Karpas-422 (cell line): Measurements from ENCODE around the gene MX2. TPM values are rescaled to one million over a fixed set of nuclear protein-coding genes. Genes with fewer than 3 reads are reported as not detected.

Experiments used
- DNase-seq: peaks from one replicate; pipeline ENCODE4 v3.0.0-alpha.2; 2015
- H2AFZ ChIP-seq: fragments of 200-600 bp; sonication (generic); 2 replicates; pipeline ENCODE4 v1.6.1; 2014; ENCODE audit warnings: antibody characterized with exemption, low read length, mixed read lengths
- H3K27ac ChIP-seq: fragments of 200-600 bp; sonication (generic); 2 replicates; pipeline ENCODE4 v1.5.1; 2014; ENCODE audit warnings: mild to moderate bottlenecking, low read length, moderate library complexity
- H3K27me3 ChIP-seq: fragments of 200-600 bp; sonication (generic); 2 replicates; pipeline ENCODE4 v1.6.1; 2014; ENCODE audit warnings: low read length, mixed read lengths
- H3K36me3 ChIP-seq: fragments of 200-600 bp; sonication (generic); 2 replicates; pipeline ENCODE4 v1.6.1; 2014; ENCODE audit warnings: low read length, mixed read lengths; ENCODE audit not compliant: insufficient read depth
- H3K4me1 ChIP-seq: fragments of 200-600 bp; sonication (generic); 2 replicates; pipeline ENCODE4 v1.6.1; 2014; ENCODE audit warnings: mild to moderate bottlenecking, low read length, mixed read lengths
- H3K4me2 ChIP-seq: fragments of 200-600 bp; sonication (generic); 2 replicates; pipeline ENCODE4 v1.6.1; 2014; ENCODE audit warnings: low read length, low read depth, mild to moderate bottlenecking; ENCODE audit not compliant: poor library complexity, severe bottlenecking
- H3K4me3 ChIP-seq: fragments of 200-600 bp; sonication (generic); 2 replicates; pipeline ENCODE4 v1.5.1; 2014; ENCODE audit warnings: mild to moderate bottlenecking, antibody characterized with exemption, low read length, mixed read lengths
- H3K79me2 ChIP-seq: fragments of 200-600 bp; sonication (generic); 2 replicates; pipeline ENCODE4 v1.6.1; 2014; ENCODE audit warnings: mild to moderate bottlenecking, low read length, mixed read lengths
- H3K9ac ChIP-seq: fragments of 200-600 bp; sonication (generic); 2 replicates; pipeline ENCODE4 v1.6.0; 2014; ENCODE audit warnings: low read length
- H3K9me2 ChIP-seq: fragments of 200-600 bp; sonication (generic), shearing (Covaris generic); replicated peaks from 2 replicates; pipeline ENCODE4 v1.6.0; 2014; ENCODE audit warnings: mild to moderate bottlenecking, low read length, moderate library complexity; ENCODE audit not compliant: insufficient read depth
- H3K9me3 ChIP-seq: fragments of 300-700, 200-600 bp; sonication (generic); 2 replicates; pipeline ENCODE4 v1.6.1; 2014; ENCODE audit warnings: low read length, mixed read lengths
- H4K20me1 ChIP-seq: fragments of 200-600 bp; sonication (generic); 2 replicates; pipeline ENCODE4 v1.6.1; 2014; ENCODE audit warnings: mild to moderate bottlenecking, antibody characterized with exemption, low read length, low read depth; ENCODE audit not compliant: insufficient read depth
- total RNA-seq: library from RNA; depleted of rRNA; stranded (reverse); fragments of >200 nt; shearing (Covaris generic); gene quantifications from 2 replicates; pipeline ENCODE4 v1.2.3, GENCODE V29; 2014; ENCODE audit warnings: low replicate concordance

The MX2 gene
- total RNA-seq, 1 experiment from 2014 or later, result 27.8 TPM

DNA sequence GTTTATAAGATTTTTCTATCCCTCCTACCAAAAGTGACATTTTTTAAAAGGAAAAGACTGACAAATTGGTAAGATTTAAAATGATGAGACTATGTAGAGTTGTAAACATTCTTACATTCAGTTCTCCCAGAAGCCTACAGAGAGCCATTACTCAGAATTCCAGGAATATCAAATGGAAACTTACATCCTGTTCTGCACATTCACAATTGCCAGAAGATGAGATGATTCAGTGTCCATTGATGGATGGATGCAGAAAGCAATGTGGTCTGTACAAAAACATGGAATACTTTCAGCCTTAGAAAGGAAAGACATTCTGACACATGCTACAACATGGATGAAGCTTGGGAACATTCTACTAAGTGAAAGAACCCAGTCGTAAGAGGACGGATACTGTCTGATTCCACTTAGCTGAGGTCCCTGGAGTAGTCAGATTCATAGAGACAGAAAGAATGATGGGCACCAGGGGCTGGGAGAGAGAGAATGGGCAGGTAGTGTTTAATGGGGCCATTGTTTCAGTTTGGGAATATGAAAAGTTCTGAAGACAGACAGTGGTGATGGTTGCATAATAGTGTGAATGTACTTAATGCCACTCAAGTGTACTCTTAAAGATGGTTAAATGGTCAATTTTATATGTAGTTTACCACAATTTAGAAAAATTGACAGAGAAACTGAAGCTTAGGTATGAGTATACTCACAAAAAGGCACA, 80.8 kb downstream of the MX2 start:
- Histone ChIP-seq H3K27me3 (no peaks in the 10 kb centered on the region), H3K9me3 (no peaks in the 10 kb centered on the region)

GRCh38 chr21:41443562-41443961, 81.7 kb downstream of the MX2 start:
- Histone ChIP-seq H3K36me3 (peaks cover 15% of the 10 kb centered on the region), H3K27me3 (no peaks in the 10 kb centered on the region), H4K20me1 (no peaks in the 10 kb centered on the region), H3K4me3 (no peak overlapping the region), H2AFZ (no peak overlapping the region), H3K9ac (no peak overlapping the region), H3K4me1 (no peaks in the 10 kb centered on the region), H3K4me2 (no peak overlapping the region), H3K9me2 (no peaks in the 10 kb centered on the region), H3K9me3 (no peaks in the 10 kb centered on the region), H3K27ac (no peak overlapping the region), H3K79me2 (no peaks in the 10 kb centered on the region)
- no peak for DNase-seq

More for the DNA sequence above, 80.8 kb downstream of the MX2 start:
- no peak overlapping the region for H3K4me2 ChIP-seq
- H2AFZ ChIP-seq, result no peak overlapping the region
- no peak overlapping the region for H3K9ac ChIP-seq
- H3K36me3 ChIP-seq, result peaks cover 17% of the 10 kb centered on the region
- DNase-seq, result no peak
- H3K9me2 ChIP-seq, result no peaks in the 10 kb centered on the region
- H3K27ac ChIP-seq, result no peak overlapping the region
- peaks cover 4% of the 10 kb centered on the region for H3K4me1 ChIP-seq
- H4K20me1 ChIP-seq, result no peaks in the 10 kb centered on the region
- no peak overlapping the region for H3K4me3 ChIP-seq
- H3K79me2 ChIP-seq, result no peaks in the 10 kb centered on the region

DNA sequence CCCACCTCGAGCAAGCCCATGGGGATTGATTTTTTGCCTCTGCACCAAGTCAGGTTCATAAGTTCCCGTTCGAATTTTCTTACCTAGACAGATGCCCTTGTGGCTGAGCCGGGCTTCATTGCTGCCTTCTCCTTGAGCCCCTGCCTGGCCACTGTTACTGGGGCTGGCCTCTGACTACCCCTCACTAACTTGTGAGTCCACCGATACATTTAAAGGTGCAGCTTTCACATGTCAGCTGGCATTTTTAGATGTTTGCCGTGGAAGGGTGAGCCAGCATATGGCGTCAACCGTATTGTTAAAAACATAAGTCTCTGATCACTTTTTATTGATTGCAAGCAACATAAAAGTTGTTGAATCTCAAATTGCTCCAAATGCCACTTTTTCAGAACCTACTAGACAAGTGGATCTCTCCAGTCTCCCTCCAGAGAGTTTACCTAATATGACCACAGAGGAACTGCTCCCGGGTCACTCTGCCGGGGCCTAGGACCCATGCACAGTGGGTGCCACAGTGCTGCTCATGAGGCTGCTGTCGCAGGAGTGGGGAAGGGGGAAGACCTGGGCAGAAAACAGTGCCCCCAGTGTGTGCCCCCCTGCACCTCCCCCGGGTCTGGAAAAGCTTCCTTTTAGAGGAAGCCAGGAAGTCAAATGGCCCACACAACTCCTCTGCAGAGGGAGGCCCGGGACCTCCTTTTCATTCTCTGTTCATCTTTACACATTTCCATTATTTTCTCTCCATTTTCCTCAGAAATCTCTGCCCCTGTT, 83.1 kb downstream of the MX2 start:
- no peak overlapping the region for H3K27ac ChIP-seq
- H3K9me2 ChIP-seq, result no peaks in the 10 kb centered on the region
- H3K4me2 ChIP-seq, result no peak overlapping the region
- no peaks in the 10 kb centered on the region for H3K79me2 ChIP-seq
- no peak overlapping the region for H3K4me3 ChIP-seq
- no peaks in the 10 kb centered on the region for H3K9me3 ChIP-seq
- no peak for DNase-seq
- no peaks in the 10 kb centered on the region for H3K4me1 ChIP-seq
- no peaks in the 10 kb centered on the region for H4K20me1 ChIP-seq
- no peak overlapping the region for H3K9ac ChIP-seq
- H3K27me3 ChIP-seq, result no peaks in the 10 kb centered on the region
- H2AFZ ChIP-seq, result no peak overlapping the region
- H3K36me3 ChIP-seq, result peaks cover 10% of the 10 kb centered on the region; the same call in 1 of the 2 replicates

GRCh38 chr21:41445465-41445862, 83.6 kb downstream of the MX2 start:
- Histone ChIP-seq H2AFZ (no peak overlapping the region), H3K4me3 (no peak overlapping the region), H3K4me1 (no peaks in the 10 kb centered on the region), H3K27ac (no peak overlapping the region), H4K20me1 (no peaks in the 10 kb centered on the region), H3K36me3 (peaks cover 10% of the 10 kb centered on the region; the same call in 1 of the 2 replicates), H3K79me2 (no peaks in the 10 kb centered on the region), H3K27me3 (no peaks in the 10 kb centered on the region), H3K9me2 (no peaks in the 10 kb centered on the region), H3K4me2 (no peak overlapping the region), H3K9me3 (no peaks in the 10 kb centered on the region), H3K9ac (no peak overlapping the region)
- no peak for DNase-seq

DNA sequence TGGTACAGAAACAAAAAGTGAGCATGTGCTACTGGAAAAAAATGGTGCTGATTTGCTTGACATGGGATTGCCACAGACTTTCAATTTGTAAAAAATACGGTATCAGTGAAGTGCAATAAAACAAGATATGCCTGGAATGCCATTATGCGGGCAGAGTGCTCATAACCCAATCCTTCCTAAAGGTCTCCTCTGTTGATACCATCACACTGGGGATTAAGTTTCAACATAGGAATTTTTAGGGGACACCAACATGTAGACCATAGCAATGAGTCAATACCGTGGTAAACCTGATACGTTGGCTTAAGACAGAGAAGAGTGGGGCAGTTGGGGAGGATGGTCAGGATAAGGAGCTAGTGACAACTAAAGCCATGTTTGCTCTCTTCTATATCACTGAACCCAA, 84.8 kb downstream of the MX2 start:
- H3K4me1 ChIP-seq, result no peaks in the 10 kb centered on the region
- no peak overlapping the region for H3K4me3 ChIP-seq
- no peak overlapping the region for H2AFZ ChIP-seq
- H3K36me3 ChIP-seq, result peaks cover 10% of the 10 kb centered on the region; the same call in 1 of the 2 replicates
- no peaks in the 10 kb centered on the region for H3K79me2 ChIP-seq
- no peaks in the 10 kb centered on the region for H3K27me3 ChIP-seq
- H4K20me1 ChIP-seq, result no peaks in the 10 kb centered on the region
- H3K27ac ChIP-seq, result no peak overlapping the region
- H3K9ac ChIP-seq, result no peak overlapping the region
- H3K4me2 ChIP-seq, result no peak overlapping the region
- no peaks in the 10 kb centered on the region for H3K9me3 ChIP-seq
- DNase-seq, result no peak
- H3K9me2 ChIP-seq, result no peaks in the 10 kb centered on the region

DNA sequence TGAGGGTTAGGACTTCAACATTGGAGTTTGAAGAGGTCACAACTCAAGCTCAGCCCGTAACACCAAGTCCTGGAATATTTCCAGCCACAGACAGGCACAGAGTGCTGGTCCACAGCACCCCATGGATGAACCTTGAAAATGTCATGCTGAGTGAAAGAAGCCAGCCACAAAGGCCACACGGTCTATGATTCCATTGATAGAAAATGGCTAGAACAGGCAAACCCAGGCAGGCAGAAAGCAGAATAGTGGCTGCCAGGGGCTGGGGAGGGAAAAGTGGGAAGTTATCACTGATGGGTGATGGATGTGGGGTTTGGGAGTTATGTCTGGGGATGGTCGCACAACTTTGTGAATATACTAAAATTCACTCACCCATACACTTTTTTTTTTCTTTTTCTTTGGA, 85.5 kb downstream of the MX2 start:
- Histone ChIP-seq H3K27ac (no peak overlapping the region), H3K9ac (no peak overlapping the region), H4K20me1 (no peaks in the 10 kb centered on the region), H3K79me2 (no peaks in the 10 kb centered on the region), H3K4me1 (no peaks in the 10 kb centered on the region), H3K9me2 (no peaks in the 10 kb centered on the region), H2AFZ (no peak overlapping the region), H3K4me3 (no peak overlapping the region), H3K27me3 (no peaks in the 10 kb centered on the region), H3K36me3 (peaks cover 6% of the 10 kb centered on the region; the same call in 1 of the 2 replicates), H3K4me2 (no peak overlapping the region), H3K9me3 (no peaks in the 10 kb centered on the region)
- no peak for DNase-seq

GRCh38 chr21:41449613-41450012, 87.8 kb downstream of the MX2 start:
- no peak overlapping the region for H3K9ac ChIP-seq
- H3K4me1 ChIP-seq, result no peaks in the 10 kb centered on the region
- no peaks in the 10 kb centered on the region for H3K27me3 ChIP-seq
- no peak overlapping the region for H3K4me3 ChIP-seq
- H3K9me3 ChIP-seq, result no peaks in the 10 kb centered on the region
- no peak overlapping the region for H3K4me2 ChIP-seq
- no peak overlapping the region for H2AFZ ChIP-seq
- peaks cover 3% of the 10 kb centered on the region; the same call in 1 of the 2 replicates for H3K36me3 ChIP-seq
- H3K27ac ChIP-seq, result no peak overlapping the region
- H3K9me2 ChIP-seq, result no peaks in the 10 kb centered on the region
- no peaks in the 10 kb centered on the region for H3K79me2 ChIP-seq
- no peaks in the 10 kb centered on the region for H4K20me1 ChIP-seq
- DNase-seq, result no peak

DNA sequence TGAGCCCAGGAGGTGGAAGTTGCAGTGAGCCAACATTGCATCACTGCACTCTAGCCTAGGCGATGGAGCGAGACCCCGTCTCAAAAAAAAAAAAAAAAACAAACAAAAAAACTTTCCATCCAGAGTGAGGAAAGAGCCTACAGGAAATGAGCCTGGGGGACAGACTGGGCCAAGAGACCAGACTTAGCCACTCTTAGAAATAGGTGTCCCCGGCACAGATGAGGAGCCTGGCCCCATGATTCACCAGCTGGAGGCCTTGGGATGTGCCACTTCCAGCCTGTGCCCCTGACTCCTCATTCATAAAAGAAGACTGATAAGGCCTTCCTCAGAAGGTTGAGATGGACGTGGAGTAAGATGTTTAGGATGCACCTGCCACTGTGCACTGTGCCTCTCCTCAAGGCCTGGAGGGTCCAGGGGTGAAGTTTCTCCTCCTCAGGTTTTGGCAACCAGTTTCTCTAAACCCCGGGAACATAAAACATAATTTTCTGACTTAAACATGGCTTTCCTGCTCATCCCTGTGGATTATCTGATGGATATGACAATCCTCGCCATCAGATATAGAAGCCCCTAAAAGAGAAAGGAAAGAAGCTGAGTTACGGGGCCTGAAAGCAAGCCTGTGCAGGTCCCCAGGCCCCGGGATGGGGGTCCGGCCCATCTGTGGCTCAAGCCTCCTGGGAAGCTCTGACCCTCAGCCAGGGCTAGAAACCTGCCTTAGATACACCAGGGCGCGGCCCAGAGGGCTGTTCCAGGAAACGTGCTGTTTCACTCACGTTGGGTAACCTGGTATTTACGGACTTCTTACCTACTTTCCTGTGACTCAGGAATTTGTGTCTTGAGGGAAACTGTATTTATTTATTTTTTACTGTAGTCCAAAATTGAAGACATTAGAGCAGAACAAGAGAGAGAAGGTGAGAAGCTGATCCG, 90.2 kb downstream of the MX2 start:
- Histone ChIP-seq H3K79me2 (no peaks in the 10 kb centered on the region), H3K9me2 (no peaks in the 10 kb centered on the region), H4K20me1 (no peaks in the 10 kb centered on the region), H3K27ac (no peak overlapping the region), H3K27me3 (no peaks in the 10 kb centered on the region), H3K36me3 (peaks cover 3% of the 10 kb centered on the region; the same call in 1 of the 2 replicates), H2AFZ (no peak overlapping the region), H3K4me1 (no peaks in the 10 kb centered on the region), H3K9ac (no peak overlapping the region), H3K9me3 (no peaks in the 10 kb centered on the region), H3K4me3 (no peak overlapping the region), H3K4me2 (no peak overlapping the region)
- DNase-seq, result no peak
